ENCODE measurements around the gene ATF6. TPM values are rescaled to one million over a fixed set of nuclear protein-coding genes. Genes with fewer than 3 reads are reported as not detected.

ATF6 gene
- total and polyA plus RNA-seq, 2 of the 4 experiments (the other 2 are of a cell fraction), result 12.2 to 17.6 TPM

- H2AK9ac ChIP-seq (replicated peaks; ENCODE audit: low read depth, low read length, poor library complexity), result no peak overlapping the region
- H3K56ac ChIP-seq (ENCODE audit: extremely low read depth, insufficient read depth, low read length), result no peak overlapping the region
- ATAC-seq (ENCODE audit: low read depth), result peak; percentile 40
- H3K9me1 ChIP-seq (ENCODE audit: insufficient read depth, low read length), result no peaks in the 10 kb centered on the region
- peaks cover 4% of the 10 kb centered on the region; the same call in 1 of the 2 replicates for H3K4me1 ChIP-seq (ENCODE audit: control insufficient read depth, insufficient read depth, low read length)
- H3K9me3 ChIP-seq (ENCODE audit: control insufficient read depth, insufficient read depth, low read length), result no peaks in the 10 kb centered on the region
- in situ Hi-C loops (cut with MboI; ENCODE audit: low sequenced_read_pairs) (loop anchor here (25.0 kb wide), 2 partner anchors 445 to 595 kb away; partner anchors contain the start of genes C1orf226 and SPATA46), dilution Hi-C loops (cut with HindIII; ENCODE audit: low sequenced_read_pairs, unreplicated experiment) (no loop called here), intact Hi-C loops (cut with micrococcal nuclease) (loop anchor here (1.0 to 10.0 kb wide), 6 partner anchors 70 to 603 kb away; no protein-coding TSS in a partner anchor)
- peak; percentile 35 for DNase-seq
- H2BK15ac ChIP-seq (ENCODE audit: low read depth, low read length), result no peak overlapping the region
- no peak overlapping the region for H3K4ac ChIP-seq (ENCODE audit: low read depth, low read length)
- no peak overlapping the region for H2AFZ ChIP-seq (replicated peaks; ENCODE audit: low read length, poor library complexity)
- WGBS, 2 experiments (ENCODE audit: extremely low coverage in 2 of 2, insufficient read length in 1 of 2), result 100% methylated on average over 2 of the region's 5 CpGs; no CpG with 5 or more reads in 1 of the 2 experiments
- H3K18ac ChIP-seq (ENCODE audit: low read depth, low read length), result no peak overlapping the region
- H4K8ac ChIP-seq (ENCODE audit: low read depth in 2 of 2, low read length in 2 of 2), result no peak overlapping the region
- no peak overlapping the region for H3K9ac ChIP-seq (ENCODE audit: low read depth, low read length)
- no peak overlapping the region for H3K23ac ChIP-seq (ENCODE audit: low read depth, low read length)
- peaks cover 5% of the 10 kb centered on the region; the same call in 1 of the 2 replicates for H3K36me3 ChIP-seq (ENCODE audit: control insufficient read depth, insufficient read depth, low read length)
- no peak overlapping the region for H4K91ac ChIP-seq (ENCODE audit: insufficient read depth, low read depth, low read length)
- TF ChIP-seq MAFK (IDR thresholded peaks at IDR 0.05; ENCODE audit: low read depth, low read length) (no peak), BHLHE40 (IDR thresholded peaks at IDR 0.05; ENCODE audit: low read depth, low read length) (0 out of 2 replicates have a peak, but pooled peaks have one; percentile 52), CEBPB (IDR thresholded peaks at IDR 0.05; ENCODE audit: low read depth, low read length) (peak; percentile 65)
- no TSS peak for BruUV-seq (replicated peaks)
- ChIA-PET CTCF (interaction anchor here (0.6 to 4.1 kb wide), 22 partner anchors 9 to 716 kb away, joined by 3 to 76 read pairs (median 4); partner anchors contain the start of gene OLFML2B), POLR2A (ENCODE audit: unreplicated experiment) (interaction anchor here (0.6 kb wide), 1 partner anchor 245 kb away, joined by 7 read pairs; no protein-coding TSS in a partner anchor)
- H3K27ac ChIP-seq (ENCODE audit: insufficient read depth, low read length), result no peak overlapping the region
- no peak overlapping the region for H3K4me3 ChIP-seq (ENCODE audit: insufficient read depth, low read depth, low read length)
- H3K4me2 ChIP-seq (ENCODE audit: low read depth, low read length), result no peak overlapping the region
- no peak overlapping the region for H2BK5ac ChIP-seq (ENCODE audit: low read depth, low read length, poor library complexity, severe bottlenecking)
- H2BK120ac ChIP-seq (ENCODE audit: low read depth, low read length), result no peak overlapping the region
- H4K20me1 ChIP-seq (ENCODE audit: insufficient read depth, low read length), result no peaks in the 10 kb centered on the region
- H2BK20ac ChIP-seq (ENCODE audit: low read depth, low read length), result no peak overlapping the region
- H3K27me3 ChIP-seq (ENCODE audit: control insufficient read depth, insufficient read depth, low read length), result no peaks in the 10 kb centered on the region
- H3K14ac ChIP-seq (replicated peaks; ENCODE audit: low read depth, low read length), result no peak overlapping the region
- peaks cover 0 to 4% of the 10 kb centered on the region in 2 experiments; a peak in 1 of 4 replicates for H3K79me1 ChIP-seq (ENCODE audit: low read depth in 1 of 2, low read length in 2 of 2)
- H2AK5ac ChIP-seq (ENCODE audit: low read depth, low read length), result no peak overlapping the region
- no peak overlapping the region for H4K5ac ChIP-seq (ENCODE audit: low read depth, low read length)
Observed at GRCh38 chr1:161791904-161792655, 26.0 kb downstream of the ATF6 start.
